A549 (cell line): Measurements from ENCODE around the gene RAD51B. TPM values are rescaled to one million over a fixed set of nuclear protein-coding genes. Genes with fewer than 3 reads are reported as not detected.

Experiments used
- ATAC-seq, 2 experiments: fragments of 200-7000 bp in 1 of 2; fragments of >200 bp in 1 of 2; cut with Nextera tagmentation in 1 of 2; cut with Tn5 transposase in 1 of 2; 3 replicates each; pipeline versions ENCODE4 v1.8.0 to v1.9.1; 2018 to 2020; ENCODE audit warnings: mild to moderate bottlenecking in 1 of 2, moderate library complexity in 1 of 2
- CTCF ChIA-PET: fragments of 300-600 bp; sonication (Branson Sonifier 250); formaldehyde crosslinking; extraction: SDS; loops from one replicate; lab custom pipeline; 2021; ENCODE audit warnings: antibody characterized with exemption, inconsistent platforms; lab: Yijun Ruan, JAX
- POLR2A ChIA-PET: fragments of 350-600 bp; formaldehyde crosslinking; extraction: SDS; loops from one replicate; lab custom pipeline; 2021; ENCODE audit warnings: antibody characterized with exemption, inconsistent platforms; lab: Yijun Ruan, JAX
- DNase-seq, 2 experiments: peaks; one replicate each; pipeline versions ENCODE4 v3.0.0 to v3.0.0-alpha.2; 2011 to 2016; ENCODE audit warnings: low read depth in 1 of 2, low spot score in 1 of 2
- FAIRE-seq: peaks from 2 replicates; lab custom pipeline; 2011; peaks lifted over from hg19 to GRCh38; lab: Jason Lieb, UNC
- H3K27ac ChIP-seq, 2 experiments: fragments of >200 bp; sonication (Bioruptor Twin); formaldehyde crosslinking; 3 replicates each; pipeline ENCODE4 v1.5.1; 2016 to 2017
- H3K4me1 ChIP-seq: fragments of >200 bp; sonication (Bioruptor Twin); formaldehyde crosslinking; 3 replicates; pipeline ENCODE4 v1.6.1; 2016
- H3K4me2 ChIP-seq: fragments of >200 bp; sonication (Bioruptor Twin); formaldehyde crosslinking; 3 replicates; pipeline ENCODE4 v1.6.1; 2016
- H3K4me3 ChIP-seq: fragments of >200 bp; sonication (Bioruptor Twin); formaldehyde crosslinking; 3 replicates; pipeline ENCODE4 v1.5.1; 2016
- H3K9me3 ChIP-seq: fragments of >200 bp; sonication (Bioruptor Twin); formaldehyde crosslinking; 3 replicates; pipeline ENCODE4 v1.6.1; 2016
- ATOH8 ChIP-seq: fragments of 250-450 bp; sonication (Bioruptor Pico); IDR thresholded peaks from 2 replicates; pipeline ENCODE4 v1.5.0; 2020; ENCODE audit warnings: low read depth, mild to moderate bottlenecking, moderate library complexity
- BCL3 ChIP-seq: fragments of >200 bp; sonication (Bioruptor Twin); formaldehyde crosslinking; IDR thresholded peaks from 3 replicates; pipeline ENCODE4 v1.6.1; 2016
- CBX2 ChIP-seq: fragments of 200-600 bp; sonication (generic); IDR thresholded peaks from 2 replicates; pipeline ENCODE4 v1.6.1; 2016; ENCODE audit warnings: low read depth, mild to moderate bottlenecking, borderline replicate concordance
- CBX8 ChIP-seq: fragments of 200-600 bp; sonication (generic); IDR thresholded peaks from 2 replicates; pipeline ENCODE4 v1.6.1; 2016
- CEBPB ChIP-seq, 2 experiments: fragments of >200 bp in 1 of 2; sonication (Bioruptor Twin) in 1 of 2; formaldehyde crosslinking in 1 of 2; IDR thresholded peaks; 2 replicates each; pipeline ENCODE4 v1.6.1; 2012 to 2016
- CHD4 ChIP-seq: fragments of 200-600 bp; sonication (generic); IDR thresholded peaks from 2 replicates; pipeline ENCODE4 v1.6.1; 2016; ENCODE audit warnings: antibody characterized with exemption, mild to moderate bottlenecking, borderline replicate concordance
- E2F6 ChIP-seq: IDR thresholded peaks from 2 replicates; pipeline ENCODE4 v1.6.1; 2012; ENCODE audit warnings: low read depth, borderline replicate concordance
- EHF ChIP-seq: fragments of 250-450 bp; sonication (Bioruptor Pico); IDR thresholded peaks from 2 replicates; pipeline ENCODE4 v1.5.0; 2020; ENCODE audit warnings: mild to moderate bottlenecking
- EP300 ChIP-seq, 2 experiments: fragments of >200 bp; sonication (Bioruptor Twin); formaldehyde crosslinking; IDR thresholded peaks; 2 replicates in 1 of 2; 3 replicates in 1 of 2; pipeline ENCODE4 v1.6.1; 2016 to 2017
- ESRRA ChIP-seq: fragments of 150-350 bp; IDR thresholded peaks from 2 replicates; pipeline ENCODE4 v1.6.1; 2014; ENCODE audit warnings: mild to moderate bottlenecking, low read length, borderline replicate concordance
- FOSL2 ChIP-seq, 2 experiments: fragments of 450-650 bp in 1 of 2; fragments of >200 bp in 1 of 2; sonication (Bioruptor Twin) in 1 of 2; formaldehyde crosslinking; IDR thresholded peaks; 2 replicates each; pipeline versions ENCODE4 v1.5.0 to v1.6.1; 2016 to 2020; ENCODE audit warnings: mild to moderate bottlenecking in 1 of 2, moderate library complexity in 1 of 2
- GATA3 ChIP-seq: IDR thresholded peaks from 2 replicates; pipeline ENCODE4 v1.6.1; 2012; ENCODE audit warnings: borderline replicate concordance
- HEYL ChIP-seq: fragments of 250-450 bp; sonication (Bioruptor Pico); IDR thresholded peaks from 2 replicates; pipeline ENCODE4 v1.8.0; 2021; ENCODE audit warnings: mild to moderate bottlenecking, moderate library complexity
- HOXB5 ChIP-seq: fragments of 250-450 bp; sonication (Bioruptor Pico); IDR thresholded peaks from 2 replicates; pipeline ENCODE4 v1.5.0; 2020; ENCODE audit warnings: mild to moderate bottlenecking, moderate library complexity
- JUN ChIP-seq, 2 experiments: fragments of >200 bp; sonication (Bioruptor Twin); formaldehyde crosslinking; IDR thresholded peaks; 2 replicates in 1 of 2; 3 replicates in 1 of 2; pipeline ENCODE4 v1.6.1; 2016 to 2017
- PBX3 ChIP-seq: IDR thresholded peaks from 2 replicates; pipeline ENCODE4 v1.6.1; 2012
- RAD21 ChIP-seq, 2 experiments: fragments of >200 bp in 1 of 2; sonication (Bioruptor Twin) in 1 of 2; formaldehyde crosslinking in 1 of 2; IDR thresholded peaks in 1 of 2; conservative IDR thresholded peaks in 1 of 2; 2 replicates in 1 of 2; 3 replicates in 1 of 2; pipeline ENCODE4 v1.6.1; 2012 to 2018; ENCODE audit warnings: inconsistent platforms in 1 of 2
- RARB ChIP-seq: fragments of 250-450 bp; sonication (Bioruptor Pico); IDR thresholded peaks from 2 replicates; pipeline ENCODE4 v1.8.0; 2021; ENCODE audit warnings: mild to moderate bottlenecking, moderate library complexity
- RFX5 ChIP-seq: fragments of 450-650 bp; IDR thresholded peaks from 2 replicates; pipeline ENCODE4 v1.7.1; 2014; ENCODE audit warnings: antibody characterized with exemption, mild to moderate bottlenecking, moderate library complexity
- SMC3 ChIP-seq: fragments of >200 bp; sonication (Bioruptor Twin); formaldehyde crosslinking; IDR thresholded peaks from 3 replicates; pipeline ENCODE4 v1.6.1; 2018; ENCODE audit warnings: inconsistent platforms
- ZNF302 ChIP-seq: fragments of 250-450 bp; sonication (Bioruptor Pico); IDR thresholded peaks from 2 replicates; pipeline ENCODE4 v1.9.0; 2021; ENCODE audit warnings: inconsistent platforms, mild to moderate bottlenecking, moderate library complexity
- WGBS: methylation state at CpG from one replicate; pipeline ENCODE4 v1.1.6; 2017; ENCODE audit errors: missing lambda C conversion rate; 5-methylcytosine and 5-hydroxymethylcytosine counted together
- polyA plus RNA-seq, 4 experiments: library from polyadenylated mRNA; depleted of rRNA in 3 of 4; stranded (reverse); fragments of >200 nt; fragmentation: RNase III in 1 of 4; extraction: RNeasy Plus Mini Kit Qiagen cat#74134 plus additional on column Dnase treatment in 1 of 4; gene quantifications; 2 replicates in 3 of 4; 3 replicates in 1 of 4; pipeline ENCODE4 v1.2.3, GENCODE V29; 2011 to 2017

Gene RAD51B
- polyA plus RNA-seq, 2 of the 4 experiments (the other 2 are of a cell fraction): 7.2 to 10.8 TPM

GRCh38 chr14:68162887-68163286 lies 343.3 kb downstream of the RAD51B start:
- POLR2A ChIA-PET: no interaction called here
- no peak for TF ChIP-seq PBX3
- TF ChIP-seq RAD21 (conservative IDR thresholded peaks at IDR 0.05 in 1 of 2, IDR thresholded peaks at IDR 0.05 in 1 of 2): no peak
- TF ChIP-seq E2F6: no peak
- TF ChIP-seq RFX5: no peak
- TF ChIP-seq GATA3: no peak
- TF ChIP-seq CHD4: no peak
- no peak for TF ChIP-seq ATOH8 (CRISPR knock-in tag)
- no peak for TF ChIP-seq CBX8
- TF ChIP-seq RARB (CRISPR knock-in tag): no peak
- TF ChIP-seq CBX2: no peak

GRCh38 chr14:68164711-68165113 lies 345.1 kb downstream of the RAD51B start:
- ATAC-seq: peak; percentile 54 to 84
- ChIA-PET CTCF (no interaction called here), POLR2A (interaction anchor here (1.2 to 1.6 kb wide), 2 partner anchors 21 to 68 kb away, joined by 3 to 4 read pairs; no protein-coding TSS in a partner anchor)
- H3K9me3 ChIP-seq: no peaks in the 10 kb centered on the region
- H3K4me2 ChIP-seq: peak overlapping the region; percentile 47
- DNase-seq: peak; percentile 18 to 93
- peaks cover 68% of the 10 kb centered on the region for H3K4me1 ChIP-seq
- H3K27ac ChIP-seq: peak overlapping the region; percentile 83 to 88
- TF ChIP-seq RARB (CRISPR knock-in tag) (no peak), ZNF302 (no peak), HEYL (CRISPR knock-in tag) (no peak), ESRRA (no peak), SMC3 (peak; percentile 36; the same call in 2 of the 3 replicates), EP300 (IDR thresholded peaks at IDR 0.05) (peak; percentile 65 to 73; a peak in 4 of 5 replicates), RAD21 (conservative IDR thresholded peaks at IDR 0.05 in 1 of 2, IDR thresholded peaks at IDR 0.05 in 1 of 2) (peak in 1 of 2 experiments; percentile 47; a peak in 1 of 5 replicates), HOXB5 (peak; percentile 63; the same call in 1 of the 2 replicates), FOSL2 (IDR thresholded peaks at IDR 0.05) (no peak), FOSL2 (CRISPR knock-in tag; IDR thresholded peaks at IDR 0.05) (peak; percentile 77), JUN (IDR thresholded peaks at IDR 0.05) (peak; percentile 37 to 61; a peak in 1 of 5 replicates), GATA3 (peak; percentile 91), CEBPB (IDR thresholded peaks at IDR 0.05) (peak in 1 of 2 experiments; percentile 36; a peak in 1 of 4 replicates), BCL3 (peak; percentile 44; the same call in 1 of the 3 replicates), EHF (CRISPR knock-in tag) (0 out of 2 replicates have a peak, but pooled peaks have one; percentile 17)
- no peak overlapping the region for H3K4me3 ChIP-seq
- 0% methylated on average over 1 of the region's 1 CpG for WGBS
- FAIRE-seq: peak; percentile 90

More at GRCh38 chr14:68162887-68163286, 343.3 kb downstream of the RAD51B start:
- Histone ChIP-seq H3K4me3 (no peak overlapping the region), H3K4me2 (no peak overlapping the region), H3K4me1 (peaks cover 54% of the 10 kb centered on the region), H3K27ac (peak overlapping the region; percentile 83 to 88; a peak in 5 of 6 replicates), H3K9me3 (no peaks in the 10 kb centered on the region)
- FAIRE-seq: peak; percentile 68
- CTCF ChIA-PET: no interaction called here
- 91% methylated on average over 4 of the region's 4 CpGs for WGBS
- no peak for DNase-seq
- ATAC-seq: no peak
